T-cell (primary cell): Measurements from ENCODE around the gene IL13RA2. TPM values are rescaled to one million over a fixed set of nuclear protein-coding genes. Genes with fewer than 3 reads are reported as not detected.

Experiments used
- ATAC-seq, 4 experiments: fragments of 200-7000 bp in 3 of 4; fragments of 150-1000 bp in 1 of 4; cut with Tn5 transposase; replicated peaks in 1 of 4; 1 replicate in 3 of 4; 2 replicates in 1 of 4; pipeline ENCODE4 v1.10.0; 2021; ENCODE audit warnings: moderate library complexity in 3 of 4, mild to moderate bottlenecking in 2 of 4, moderate number of reproducible peaks in 1 of 4
- CTCF ChIA-PET, 2 donors: fragments of 300-600 bp; sonication (Branson Sonifier 250); formaldehyde crosslinking; loops; one replicate each; lab custom pipeline; 2022; ENCODE audit warnings: antibody characterized with exemption in 2 of 2; lab: Charles Lee
- POLR2A ChIA-PET, 2 donors: fragments of 300-600 bp; sonication (Branson Sonifier 250); formaldehyde crosslinking; loops; one replicate each; lab custom pipeline; 2022; ENCODE audit warnings: antibody characterized with exemption in 2 of 2; lab: Charles Lee
- DNase-seq, 35 experiments: peaks; one replicate each; pipeline versions ENCODE4 v3.0.0 to v3.0.0-alpha.2; 2013 to 2023
- H3K27ac ChIP-seq: one replicate; pipeline ENCODE4 v1.5.1; 2013; ENCODE audit warnings: low read length
- H3K27me3 ChIP-seq, 2 experiments: replicated peaks in 1 of 2; 1 replicate in 1 of 2; 2 replicates in 1 of 2; pipeline versions ENCODE4 v1.6.1 to v1.7.0; 2013; ENCODE audit warnings: low read length in 1 of 2, mixed read lengths in 1 of 2; ENCODE audit not compliant: control insufficient read depth in 2 of 2, insufficient read depth in 2 of 2; ENCODE audit errors: extremely low read depth in 1 of 2
- H3K36me3 ChIP-seq, 2 donors: 1 replicate in 1 of 2; 2 replicates in 1 of 2; pipeline versions ENCODE4 v1.6.1 to v1.7.0; 2013; ENCODE audit warnings: low read length in 1 of 2; ENCODE audit not compliant: control insufficient read depth in 2 of 2, insufficient read depth in 1 of 2; ENCODE audit errors: extremely low read depth in 1 of 2
- H3K4me1 ChIP-seq, 2 experiments: 1 replicate in 1 of 2; 2 replicates in 1 of 2; pipeline versions ENCODE4 v1.6.1 to v1.7.0; 2013; ENCODE audit warnings: low read length in 2 of 2, mixed read lengths in 1 of 2; ENCODE audit not compliant: insufficient read depth in 2 of 2, control insufficient read depth in 1 of 2; ENCODE audit errors: extremely low read depth in 1 of 2
- H3K4me3 ChIP-seq, 2 donors: 1 replicate in 1 of 2; 2 replicates in 1 of 2; pipeline versions ENCODE4 v1.5.1 to v1.7.0; 2013; ENCODE audit warnings: mild to moderate bottlenecking in 2 of 2, low read length in 1 of 2, moderate library complexity in 1 of 2; ENCODE audit not compliant: control insufficient read depth in 1 of 2; ENCODE audit errors: extremely low read depth in 1 of 2
- H3K9me3 ChIP-seq: 2 replicates; pipeline ENCODE4 v1.7.0; 2013
- H3K27ac Mint-ChIP-seq, 2 donors: one replicate each; pipeline ENCODE4 v1.8.0; 2020 to 2021; ENCODE audit warnings: mild to moderate bottlenecking in 2 of 2, mixed read lengths in 2 of 2
- H3K27me3 Mint-ChIP-seq, 2 donors: one replicate each; pipeline ENCODE4 v1.8.0; 2021 to 2022; ENCODE audit warnings: mixed read lengths in 2 of 2
- H3K36me3 Mint-ChIP-seq: one replicate; pipeline ENCODE4 v1.8.0; 2021; ENCODE audit warnings: mixed read lengths
- H3K4me1 Mint-ChIP-seq, 3 donors: one replicate each; pipeline ENCODE4 v1.8.0; 2020 to 2022; ENCODE audit warnings: mixed read lengths in 3 of 3, mild to moderate bottlenecking in 1 of 3
- H3K4me3 Mint-ChIP-seq, 3 donors: one replicate each; pipeline ENCODE4 v1.8.0; 2020 to 2022; ENCODE audit warnings: mild to moderate bottlenecking in 3 of 3, mixed read lengths in 3 of 3, moderate library complexity in 3 of 3
- H3K9me3 Mint-ChIP-seq, 3 donors: one replicate each; pipeline ENCODE4 v1.8.0; 2020 to 2022; ENCODE audit warnings: mixed read lengths in 3 of 3
- WGBS: methylation state at CpG from one replicate; pipeline ENCODE4 v1.1.5; 2013; ENCODE audit warnings: missing lambda C conversion rate; ENCODE audit not compliant: insufficient coverage; 5-methylcytosine and 5-hydroxymethylcytosine counted together
- total RNA-seq, 35 experiments: library from RNA in 6 of 35; stranded (reverse) in 6 of 35; fragments of 120-200 nt in 1 of 35; gene quantifications; one replicate each; pipeline versions ENCODE4 v1.2.1 to v1.2.4 and lab custom pipeline; 2013 to 2026

The IL13RA2 gene
- total RNA-seq, 5 donors from 2014 or later (not counting 1 experiment from before 2014, with no cell fraction given): not detected

- Histone ChIP-seq H3K36me3 (no peaks in the 10 kb centered on the region), H3K9me3 (no peaks in the 10 kb centered on the region), H3K4me3 (no peak overlapping the region), H3K27ac (no peak overlapping the region), H3K4me1 (no peaks in the 10 kb centered on the region), H3K27me3 (no peaks in the 10 kb centered on the region)
- 100% methylated on average over 1 of the region's 6 CpGs for WGBS
- no peaks in the 10 kb centered on the region for H3K9me3 Mint-ChIP-seq
- H3K36me3 Mint-ChIP-seq: no peaks in the 10 kb centered on the region
- peaks cover 0 to 10% of the 10 kb centered on the region in 2 donors for H3K27me3 Mint-ChIP-seq
- CTCF ChIA-PET: interaction anchor here in 1 of 2 donors (0.7 kb wide), 1 partner anchor 1716 kb away, joined by 3 read pairs; no protein-coding TSS in a partner anchor
- no peak overlapping the region for H3K27ac Mint-ChIP-seq
- no peaks in the 10 kb centered on the region for H3K4me1 Mint-ChIP-seq
- H3K4me3 Mint-ChIP-seq: no peak overlapping the region
- ATAC-seq (no peak), DNase-seq (no peak)
- POLR2A ChIA-PET: no interaction called here
These were observed 728 bp upstream of the IL13RA2 start for GRCh38 chrX:115018040-115018647.

GRCh38 chrX:115013705-115014104 lies 3.7 kb downstream of the IL13RA2 start:
- ATAC-seq: no peak
- H3K27me3 ChIP-seq: no peaks in the 10 kb centered on the region
- no CpG with 5 or more reads among the region's 3 CpGs for WGBS
- Mint-ChIP-seq H3K27me3 (peaks cover 0 to 16% of the 10 kb centered on the region in 2 donors), H3K9me3 (peaks cover 0 to 4% (median 0%) of the 10 kb centered on the region in 3 donors), H3K27ac (no peak overlapping the region), H3K4me1 (no peaks in the 10 kb centered on the region), H3K4me3 (no peak overlapping the region), H3K36me3 (no peaks in the 10 kb centered on the region)
- H3K27ac ChIP-seq: no peak overlapping the region
- no peaks in the 10 kb centered on the region for H3K36me3 ChIP-seq
- H3K9me3 ChIP-seq: no peaks in the 10 kb centered on the region
- DNase-seq: no peak
- H3K4me1 ChIP-seq: no peaks in the 10 kb centered on the region
- ChIA-PET CTCF (no interaction called here), POLR2A (no interaction called here)
- H3K4me3 ChIP-seq: no peak overlapping the region

GRCh38 chrX:115011428-115011827 lies 6.0 kb downstream of the IL13RA2 start:
- no peak overlapping the region for H3K27ac Mint-ChIP-seq
- DNase-seq: no peak
- ChIA-PET POLR2A (no interaction called here), CTCF (no interaction called here)
- no peak for ATAC-seq
- no peaks in the 10 kb centered on the region for H3K36me3 Mint-ChIP-seq
- no CpG with 5 or more reads among the region's 1 CpG for WGBS
- Histone ChIP-seq H3K9me3 (no peaks in the 10 kb centered on the region), H3K36me3 (no peaks in the 10 kb centered on the region), H3K4me1 (no peaks in the 10 kb centered on the region), H3K27me3 (no peaks in the 10 kb centered on the region), H3K27ac (no peak overlapping the region), H3K4me3 (no peak overlapping the region)
- H3K27me3 Mint-ChIP-seq: peaks cover 0 to 14% of the 10 kb centered on the region in 2 donors
- H3K4me1 Mint-ChIP-seq: no peaks in the 10 kb centered on the region
- H3K9me3 Mint-ChIP-seq: peaks cover 0 to 4% (median 0%) of the 10 kb centered on the region in 3 donors
- no peak overlapping the region for H3K4me3 Mint-ChIP-seq

- no peak for ATAC-seq
- no peak overlapping the region for H3K27ac ChIP-seq
- H3K9me3 ChIP-seq: no peaks in the 10 kb centered on the region
- 80% methylated on average over 1 of the region's 6 CpGs for WGBS
- ChIA-PET POLR2A (no interaction called here), CTCF (no interaction called here)
- H3K4me3 ChIP-seq: no peak overlapping the region
- no peaks in the 10 kb centered on the region for H3K27me3 ChIP-seq
- DNase-seq: no peak
- H3K27ac Mint-ChIP-seq: no peak overlapping the region
- no peaks in the 10 kb centered on the region for H3K4me1 Mint-ChIP-seq
- H3K9me3 Mint-ChIP-seq: peaks cover 0 to 3% (median 0%) of the 10 kb centered on the region in 3 donors
- H3K36me3 ChIP-seq: no peaks in the 10 kb centered on the region
- peaks cover 0 to 7% of the 10 kb centered on the region in 2 donors for H3K27me3 Mint-ChIP-seq
- no peaks in the 10 kb centered on the region for H3K4me1 ChIP-seq
- H3K36me3 Mint-ChIP-seq: no peaks in the 10 kb centered on the region
- H3K4me3 Mint-ChIP-seq: no peak overlapping the region
These were observed 17.5 kb downstream of the IL13RA2 start for GRCh38 chrX:114999906-115000305.

- Histone ChIP-seq H3K4me1 (no peaks in the 10 kb centered on the region), H3K9me3 (no peaks in the 10 kb centered on the region), H3K36me3 (no peaks in the 10 kb centered on the region), H3K27ac (no peak overlapping the region), H3K27me3 (no peaks in the 10 kb centered on the region), H3K4me3 (no peak overlapping the region)
- Mint-ChIP-seq H3K4me3 (no peak overlapping the region), H3K4me1 (no peaks in the 10 kb centered on the region), H3K27me3 (peaks cover 0 to 10% of the 10 kb centered on the region in 2 donors), H3K9me3 (peaks cover 0 to 6% (median 0%) of the 10 kb centered on the region in 3 donors), H3K36me3 (no peaks in the 10 kb centered on the region), H3K27ac (no peak overlapping the region)
- DNase-seq: no peak
- CTCF ChIA-PET: no interaction called here
- WGBS: 80% methylated on average over 1 of the region's 2 CpGs
- POLR2A ChIA-PET: no interaction called here
- no peak for ATAC-seq
These were observed 19.6 kb downstream of the IL13RA2 start for GRCh38 chrX:114997779-114998178.

GRCh38 chrX:114985967-114986592 lies 31.3 kb downstream of the IL13RA2 start:
- CTCF ChIA-PET: no interaction called here
- no CpG with 5 or more reads among the region's 5 CpGs for WGBS
- no peaks in the 10 kb centered on the region for H3K36me3 Mint-ChIP-seq
- Histone ChIP-seq H3K27ac (no peak overlapping the region), H3K27me3 (no peaks in the 10 kb centered on the region), H3K4me3 (no peak overlapping the region), H3K4me1 (no peaks in the 10 kb centered on the region), H3K9me3 (no peaks in the 10 kb centered on the region), H3K36me3 (no peaks in the 10 kb centered on the region)
- POLR2A ChIA-PET: no interaction called here
- no peak for DNase-seq
- H3K27ac Mint-ChIP-seq: no peak overlapping the region
- peaks cover 0 to 10% (median 0%) of the 10 kb centered on the region in 3 donors for H3K9me3 Mint-ChIP-seq
- no peak for ATAC-seq
- no peaks in the 10 kb centered on the region for H3K4me1 Mint-ChIP-seq
- no peak overlapping the region for H3K4me3 Mint-ChIP-seq
- H3K27me3 Mint-ChIP-seq: peaks cover 0 to 9% of the 10 kb centered on the region in 2 donors
